Calu3 (cell line): ENCODE measurements around the gene BRAT1. TPM values are rescaled to one million over a fixed set of nuclear protein-coding genes. Genes with fewer than 3 reads are reported as not detected.

Experiments used
- BruUV-seq: library from RNA; stranded (reverse); fragments of 400-500 nt; replicated peaks from 2 replicates; lab custom pipeline; 2021; lab: Mats Ljungman, UMichigan
- CTCF ChIA-PET: fragments of 300-600 bp; sonication (Branson Sonifier 250); formaldehyde crosslinking; loops from one replicate; lab custom pipeline; 2022; ENCODE audit warnings: antibody characterized with exemption; lab: Charles Lee
- DNase-seq: peaks from one replicate; pipeline ENCODE4 v3.0.0; 2022
- H3K27ac Mint-ChIP-seq: one replicate; pipeline ENCODE4 v1.8.0; 2022; ENCODE audit warnings: mixed read lengths; ENCODE audit not compliant: unreplicated experiment
- H3K27me3 Mint-ChIP-seq: one replicate; pipeline ENCODE4 v1.8.0; 2022; ENCODE audit warnings: mixed read lengths; ENCODE audit not compliant: unreplicated experiment
- H3K36me3 Mint-ChIP-seq: one replicate; pipeline ENCODE4 v1.8.0; 2022; ENCODE audit warnings: mild to moderate bottlenecking, moderate library complexity, mixed read lengths; ENCODE audit not compliant: insufficient read depth, unreplicated experiment
- H3K4me1 Mint-ChIP-seq: one replicate; pipeline ENCODE4 v1.8.0; 2022; ENCODE audit warnings: mild to moderate bottlenecking, low read depth, mixed read lengths; ENCODE audit not compliant: unreplicated experiment
- H3K4me3 Mint-ChIP-seq: one replicate; pipeline ENCODE4 v1.8.0; 2022; ENCODE audit warnings: mild to moderate bottlenecking, low read depth, moderate library complexity, mixed read lengths; ENCODE audit not compliant: unreplicated experiment
- H3K9me3 Mint-ChIP-seq: one replicate; pipeline ENCODE4 v1.8.0; 2022; ENCODE audit warnings: low read depth, mixed read lengths; ENCODE audit not compliant: unreplicated experiment
- intact Hi-C: fragments of 100-400 bp; cut with micrococcal nuclease; formaldehyde crosslinking; loops from one replicate; pipeline ENCODE4 v1.10.0; 2022; ENCODE audit not compliant: unreplicated experiment
- total RNA-seq: library from RNA; stranded (reverse); gene quantifications from 2 replicates; pipeline ENCODE4 v1.2.3, GENCODE V29; 2022
- TF ChIP-seq, protein P1 (sequence below): fragments of 200-600 bp; IDR thresholded peaks from one replicate; pipeline ENCODE4 v1.8.0; 2022; ENCODE audit warnings: antibody characterized with exemption; ENCODE audit not compliant: unreplicated experiment

The BRAT1 gene
- total RNA-seq, 1 experiment from 2014 or later = 59.6 TPM

DNA sequence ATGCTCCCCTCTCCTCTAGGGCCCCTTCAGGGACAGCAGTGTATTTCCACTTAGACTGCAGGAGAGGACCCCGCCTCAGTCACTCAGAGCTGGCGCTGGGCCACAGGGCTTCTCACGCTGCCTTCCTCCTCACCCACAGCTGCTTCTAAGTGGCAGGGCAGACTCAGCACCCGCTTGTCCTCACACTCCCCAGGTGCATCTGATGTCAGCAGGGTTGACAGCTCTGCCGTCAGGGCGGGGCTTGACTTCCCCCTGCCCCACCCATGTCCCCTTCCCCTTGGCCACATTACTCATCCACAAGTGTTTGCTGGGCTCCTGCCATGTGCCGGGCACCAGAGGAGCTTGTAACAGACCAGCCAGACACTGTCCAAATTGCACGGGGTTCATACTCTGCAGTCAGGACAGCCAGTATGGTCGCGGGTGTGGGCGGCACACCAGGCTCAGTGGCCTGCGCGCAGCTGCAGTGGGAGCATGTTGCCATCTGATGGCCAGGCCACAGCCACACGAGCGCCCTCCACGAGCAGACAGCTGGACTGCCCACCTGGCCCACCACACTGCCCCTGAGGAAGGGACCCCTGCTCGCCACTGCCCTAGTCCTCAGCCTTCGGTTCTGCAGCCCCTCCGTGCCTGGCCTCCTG is 47.2 kb upstream of the BRAT1 start:
- H3K36me3 Mint-ChIP-seq = peaks cover 72% of the 10 kb centered on the region
- no TSS peak for BruUV-seq

GRCh38 chr7:2601907-2602306 is 46.6 kb upstream of the BRAT1 start:
- no TSS peak for BruUV-seq
- peaks cover 78% of the 10 kb centered on the region for H3K36me3 Mint-ChIP-seq
- TF ChIP-seq, protein P1, sequence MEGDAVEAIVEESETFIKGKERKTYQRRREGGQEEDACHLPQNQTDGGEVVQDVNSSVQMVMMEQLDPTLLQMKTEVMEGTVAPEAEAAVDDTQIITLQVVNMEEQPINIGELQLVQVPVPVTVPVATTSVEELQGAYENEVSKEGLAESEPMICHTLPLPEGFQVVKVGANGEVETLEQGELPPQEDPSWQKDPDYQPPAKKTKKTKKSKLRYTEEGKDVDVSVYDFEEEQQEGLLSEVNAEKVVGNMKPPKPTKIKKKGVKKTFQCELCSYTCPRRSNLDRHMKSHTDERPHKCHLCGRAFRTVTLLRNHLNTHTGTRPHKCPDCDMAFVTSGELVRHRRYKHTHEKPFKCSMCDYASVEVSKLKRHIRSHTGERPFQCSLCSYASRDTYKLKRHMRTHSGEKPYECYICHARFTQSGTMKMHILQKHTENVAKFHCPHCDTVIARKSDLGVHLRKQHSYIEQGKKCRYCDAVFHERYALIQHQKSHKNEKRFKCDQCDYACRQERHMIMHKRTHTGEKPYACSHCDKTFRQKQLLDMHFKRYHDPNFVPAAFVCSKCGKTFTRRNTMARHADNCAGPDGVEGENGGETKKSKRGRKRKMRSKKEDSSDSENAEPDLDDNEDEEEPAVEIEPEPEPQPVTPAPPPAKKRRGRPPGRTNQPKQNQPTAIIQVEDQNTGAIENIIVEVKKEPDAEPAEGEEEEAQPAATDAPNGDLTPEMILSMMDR = no peak
- CTCF ChIA-PET = interaction anchor here (1.1 kb wide), 1 partner anchor 80 kb away, joined by 3 read pairs; no protein-coding TSS in a partner anchor
- no peaks in the 10 kb centered on the region for H3K4me1 Mint-ChIP-seq
- H3K27me3 Mint-ChIP-seq = no peaks in the 10 kb centered on the region
- no peak overlapping the region for H3K27ac Mint-ChIP-seq
- no peak overlapping the region for H3K4me3 Mint-ChIP-seq
- no peak for DNase-seq
- H3K9me3 Mint-ChIP-seq = no peaks in the 10 kb centered on the region
- intact Hi-C loops = no loop called here

More for the DNA sequence above, 47.2 kb upstream of the BRAT1 start:
- TF ChIP-seq, protein P1 = no peak
- intact Hi-C loops = no loop called here
- no peak for DNase-seq
- Mint-ChIP-seq H3K27me3 (no peaks in the 10 kb centered on the region), H3K4me3 (no peak overlapping the region), H3K4me1 (no peaks in the 10 kb centered on the region), H3K27ac (no peak overlapping the region), H3K9me3 (no peaks in the 10 kb centered on the region)
- CTCF ChIA-PET = interaction anchor here (1.1 kb wide), 2 partner anchors 43 to 81 kb away, joined by 3 read pairs; no protein-coding TSS in a partner anchor

DNA sequence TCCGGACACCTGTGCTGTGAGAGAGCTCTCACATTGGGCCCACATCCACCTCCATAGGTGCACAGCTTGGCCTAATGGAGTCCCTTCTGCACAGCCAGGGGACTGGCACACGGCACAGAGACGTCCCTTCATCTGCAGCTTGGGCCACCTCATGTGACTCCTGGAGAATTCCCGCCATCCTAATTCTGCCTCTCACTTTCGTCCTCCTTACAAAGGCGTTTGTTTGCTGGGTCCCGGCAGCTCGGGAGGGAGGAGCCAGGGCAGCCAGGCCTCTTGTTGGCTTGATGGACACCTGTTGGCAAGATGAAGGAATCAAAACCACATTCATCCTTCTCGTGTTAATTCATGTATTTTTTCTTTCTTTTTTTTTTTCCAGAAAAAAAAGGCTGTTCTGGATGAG is 45.7 kb upstream of the BRAT1 start:
- DNase-seq = no peak
- Mint-ChIP-seq H3K4me1 (no peaks in the 10 kb centered on the region), H3K36me3 (peaks cover 81% of the 10 kb centered on the region), H3K27me3 (no peaks in the 10 kb centered on the region), H3K27ac (no peak overlapping the region), H3K9me3 (no peaks in the 10 kb centered on the region), H3K4me3 (no peak overlapping the region)
- intact Hi-C loops = no loop called here
- TF ChIP-seq, protein P1 = no peak
- no TSS peak for BruUV-seq
- CTCF ChIA-PET = interaction anchor here (0.6 kb wide), 1 partner anchor 30 kb away, joined by 7 read pairs; no protein-coding TSS in a partner anchor

DNA sequence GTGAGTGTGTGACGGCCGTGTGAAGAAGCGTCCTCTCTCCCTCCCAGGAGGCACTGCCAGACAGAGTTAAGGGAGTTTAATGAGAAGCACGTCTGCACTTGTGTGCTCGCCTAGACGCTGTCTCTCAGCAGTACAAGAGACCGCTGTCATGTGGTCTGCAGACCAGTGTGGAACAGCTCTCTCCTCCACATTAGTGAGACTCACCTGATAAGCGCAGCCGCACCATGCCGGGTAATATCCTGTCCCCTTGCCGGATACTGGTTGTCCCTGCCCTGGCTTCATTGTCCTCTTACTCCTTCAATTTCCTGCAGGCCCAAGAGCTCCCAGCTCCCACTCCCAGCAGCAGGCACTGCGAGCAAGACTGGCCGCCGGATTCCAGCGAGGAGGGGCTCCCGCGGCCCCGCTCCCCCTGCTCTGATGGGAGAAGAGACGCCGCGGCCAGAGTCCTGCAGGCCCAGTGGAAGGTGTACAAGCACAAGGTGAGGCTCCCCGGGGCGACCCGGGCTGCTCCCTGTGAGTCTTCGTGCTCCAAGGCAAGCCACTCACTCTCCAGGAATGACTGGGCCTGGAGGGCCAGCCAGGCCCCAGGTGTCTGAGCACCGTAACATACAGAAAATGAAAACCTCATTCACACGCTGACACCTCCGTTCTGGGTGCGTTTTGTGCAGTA is 43.0 kb upstream of the BRAT1 start:
- no peaks in the 10 kb centered on the region for H3K9me3 Mint-ChIP-seq
- TF ChIP-seq, protein P1 = no peak
- DNase-seq = no peak
- BruUV-seq = no TSS peak
- no peak overlapping the region for H3K27ac Mint-ChIP-seq
- no peak overlapping the region for H3K4me3 Mint-ChIP-seq
- no peaks in the 10 kb centered on the region for H3K27me3 Mint-ChIP-seq
- CTCF ChIA-PET = no interaction called here
- peaks cover 88% of the 10 kb centered on the region for H3K36me3 Mint-ChIP-seq
- no peaks in the 10 kb centered on the region for H3K4me1 Mint-ChIP-seq
- intact Hi-C loops = no loop called here
